GM21515 (cell line): Measurements from ENCODE around the gene RMND1.
"Not testable (repeated sequence)": the region's sequence is repeated elsewhere in the genome, so short reads cannot be mapped to it uniquely, and the experiment has no call there.

Experiments
- ATAC-seq: cut with Tn5 transposase; IDR thresholded peaks from one replicate; pipeline ENCODE4 v1.9.1; 2021; ENCODE audit not compliant: unreplicated experiment

Gene RMND1

GRCh38 chr6:151387175-151387970 lies 64.6 kb downstream of the RMND1 start:
- no peak for ATAC-seq

- no peak for ATAC-seq
These were observed 66.7 kb downstream of the RMND1 start for GRCh38 chr6:151385177-151385576.

GRCh38 chr6:151384151-151384550 lies 67.8 kb downstream of the RMND1 start:
- ATAC-seq = no peak

GRCh38 chr6:151382631-151383030 lies 69.3 kb downstream of the RMND1 start:
- ATAC-seq = not testable (repeated sequence)

- no peak for ATAC-seq
These were observed 70.2 kb downstream of the RMND1 start for GRCh38 chr6:151381722-151382121.

GRCh38 chr6:151380848-151381205 lies 71.1 kb downstream of the RMND1 start:
- ATAC-seq = no peak

GRCh38 chr6:151379933-151380847 lies 71.7 kb downstream of the RMND1 start:
- ATAC-seq = peak; percentile 51

- ATAC-seq = no peak
These were observed 74.8 kb downstream of the RMND1 start for GRCh38 chr6:151377095-151377494.

- no peak for ATAC-seq
These were observed 75.5 kb downstream of the RMND1 start for GRCh38 chr6:151376440-151376839.

- ATAC-seq = no peak
These were observed 76.1 kb downstream of the RMND1 start for GRCh38 chr6:151375833-151376232.

- no peak for ATAC-seq
These were observed 77.8 kb downstream of the RMND1 start for GRCh38 chr6:151374036-151374683.

- ATAC-seq = no peak
These were observed 79.8 kb downstream of the RMND1 start for GRCh38 chr6:151372164-151372563.

GRCh38 chr6:151370509-151371078 lies 81.3 kb downstream of the RMND1 start:
- no peak for ATAC-seq

- no peak for ATAC-seq
These were observed 86.7 kb downstream of the RMND1 start for GRCh38 chr6:151365233-151365632.

GRCh38 chr6:151359486-151359885 lies 92.4 kb downstream of the RMND1 start:
- ATAC-seq = no peak

- ATAC-seq = no peak
These were observed 93.5 kb downstream of the RMND1 start for GRCh38 chr6:151358475-151358874.

- no peak for ATAC-seq
These were observed 94.0 kb downstream of the RMND1 start for GRCh38 chr6:151357758-151358436.

GRCh38 chr6:151356983-151357382 lies 94.9 kb downstream of the RMND1 start:
- ATAC-seq = not testable (repeated sequence)
